Cardiac muscle cell (in vitro differentiated cells and primary cell): ENCODE results near the gene TBCEL. TPM values are rescaled to one million over a fixed set of nuclear protein-coding genes. Genes with fewer than 3 reads are reported as not detected.

Source experiments
- DNase-seq, 2 donors: peaks; one replicate each; pipeline versions ENCODE4 v3.0.0 to v3.0.0-alpha.2; 2010 to 2017; ENCODE audit warnings: low read depth in 1 of 2, low spot score in 1 of 2
- H3K27ac ChIP-seq: fragments of 200-600 bp; sonication (generic); 2 replicates; pipeline ENCODE4 v1.5.1; 2016
- H3K27me3 ChIP-seq: fragments of 200-600 bp; sonication (generic); 2 replicates; pipeline ENCODE4 v1.6.0; 2016; ENCODE audit warnings: control low read depth
- H3K36me3 ChIP-seq: fragments of 200-600 bp; sonication (generic); 2 replicates; pipeline ENCODE4 v1.5.1; 2016; ENCODE audit warnings: control low read depth
- H3K4me1 ChIP-seq: fragments of 200-600 bp; sonication (generic); 2 replicates; pipeline ENCODE4 v1.8.1; 2017; ENCODE audit warnings: low read depth, mild to moderate bottlenecking, mixed run types
- H3K4me3 ChIP-seq: fragments of 200-600 bp; sonication (generic); 2 replicates; pipeline ENCODE4 v1.5.1; 2016; ENCODE audit warnings: mild to moderate bottlenecking
- H3K9me3 ChIP-seq: fragments of 200-600 bp; sonication (generic); 2 replicates; pipeline ENCODE4 v1.5.1; 2017; ENCODE audit warnings: low read depth, mild to moderate bottlenecking, control low read depth
- polyA plus RNA-seq: library from polyadenylated mRNA; unstranded; fragments of >200 nt; fragmentation: Nextera tagmentation; extraction: Ambion mirVana; gene quantifications from 2 replicates; pipeline ENCODE4 v1.2.1, GENCODE V29; 2016
- total RNA-seq: library from RNA; depleted of rRNA; stranded (reverse); fragments of >200 nt; gene quantifications from 2 replicates; pipeline ENCODE4 v1.2.3, GENCODE V29; 2016
- TF ChIP-seq, protein P1 (sequence below): IDR thresholded peaks from 2 replicates; pipeline ENCODE4 v1.5.1; 2012; ENCODE audit warnings: low read depth, mild to moderate bottlenecking, low read length

The TBCEL gene
- total and polyA plus RNA-seq, 2 experiments from 2014 or later: 21.8 to 26.3 TPM

DNA sequence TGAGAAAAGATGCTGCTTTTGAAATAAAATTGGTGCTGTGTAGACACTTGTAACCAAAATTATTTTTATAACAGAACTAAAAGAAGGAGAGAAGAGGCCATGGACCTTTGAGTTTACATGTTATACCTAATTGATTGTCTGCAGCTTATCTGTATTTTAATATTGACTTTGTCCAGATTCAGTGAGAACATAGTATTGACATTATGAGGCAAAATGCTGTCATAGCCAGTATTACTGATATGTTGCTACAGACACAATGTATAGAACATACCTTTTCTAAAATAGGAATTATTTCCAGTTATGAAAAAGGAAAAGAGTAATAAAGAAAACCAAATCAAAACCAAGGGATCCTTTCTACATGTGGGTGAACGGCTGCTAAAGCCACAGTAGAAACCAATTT is 65.7 kb downstream of the TBCEL start:
- H3K27me3 ChIP-seq: no peaks in the 10 kb centered on the region
- H3K9me3 ChIP-seq: no peaks in the 10 kb centered on the region
- TF ChIP-seq, protein P1, sequence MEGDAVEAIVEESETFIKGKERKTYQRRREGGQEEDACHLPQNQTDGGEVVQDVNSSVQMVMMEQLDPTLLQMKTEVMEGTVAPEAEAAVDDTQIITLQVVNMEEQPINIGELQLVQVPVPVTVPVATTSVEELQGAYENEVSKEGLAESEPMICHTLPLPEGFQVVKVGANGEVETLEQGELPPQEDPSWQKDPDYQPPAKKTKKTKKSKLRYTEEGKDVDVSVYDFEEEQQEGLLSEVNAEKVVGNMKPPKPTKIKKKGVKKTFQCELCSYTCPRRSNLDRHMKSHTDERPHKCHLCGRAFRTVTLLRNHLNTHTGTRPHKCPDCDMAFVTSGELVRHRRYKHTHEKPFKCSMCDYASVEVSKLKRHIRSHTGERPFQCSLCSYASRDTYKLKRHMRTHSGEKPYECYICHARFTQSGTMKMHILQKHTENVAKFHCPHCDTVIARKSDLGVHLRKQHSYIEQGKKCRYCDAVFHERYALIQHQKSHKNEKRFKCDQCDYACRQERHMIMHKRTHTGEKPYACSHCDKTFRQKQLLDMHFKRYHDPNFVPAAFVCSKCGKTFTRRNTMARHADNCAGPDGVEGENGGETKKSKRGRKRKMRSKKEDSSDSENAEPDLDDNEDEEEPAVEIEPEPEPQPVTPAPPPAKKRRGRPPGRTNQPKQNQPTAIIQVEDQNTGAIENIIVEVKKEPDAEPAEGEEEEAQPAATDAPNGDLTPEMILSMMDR: no peak
- DNase-seq: no peak
- peaks cover 21% of the 10 kb centered on the region for H3K36me3 ChIP-seq
- no peak overlapping the region for H3K27ac ChIP-seq
- no peak overlapping the region for H3K4me3 ChIP-seq
- no peaks in the 10 kb centered on the region for H3K4me1 ChIP-seq

DNA sequence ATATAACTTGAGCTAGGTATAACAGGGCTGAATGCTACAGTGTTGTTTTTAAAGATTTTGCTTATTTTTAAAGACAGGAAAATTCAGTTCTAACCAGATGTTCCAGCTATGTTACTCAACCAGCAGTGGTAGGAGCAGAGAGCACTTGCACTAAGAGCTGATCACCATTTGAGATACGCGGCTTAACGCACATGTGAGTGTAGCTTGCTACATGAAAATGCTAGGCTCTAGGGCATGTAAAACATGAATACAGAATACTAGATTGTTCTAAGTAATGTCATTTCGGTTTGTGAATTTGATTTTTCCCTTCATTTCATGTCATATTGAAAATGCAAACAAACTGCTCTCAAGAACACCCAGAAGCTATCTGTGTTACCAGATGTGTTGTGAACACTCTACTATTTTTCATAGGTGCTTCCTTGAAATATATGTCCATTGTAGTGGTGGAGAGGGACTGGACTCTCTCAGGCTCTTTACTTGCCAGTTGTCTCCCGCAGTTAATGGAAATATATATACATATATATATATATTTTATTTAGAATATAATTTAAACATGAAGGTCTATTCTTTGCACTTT is 66.3 kb downstream of the TBCEL start:
- Histone ChIP-seq H3K4me1 (no peaks in the 10 kb centered on the region), H3K36me3 (peaks cover 19% of the 10 kb centered on the region), H3K4me3 (no peak overlapping the region), H3K27ac (no peak overlapping the region), H3K9me3 (no peaks in the 10 kb centered on the region), H3K27me3 (no peaks in the 10 kb centered on the region)
- no peak for DNase-seq
- TF ChIP-seq, protein P1: no peak

DNA sequence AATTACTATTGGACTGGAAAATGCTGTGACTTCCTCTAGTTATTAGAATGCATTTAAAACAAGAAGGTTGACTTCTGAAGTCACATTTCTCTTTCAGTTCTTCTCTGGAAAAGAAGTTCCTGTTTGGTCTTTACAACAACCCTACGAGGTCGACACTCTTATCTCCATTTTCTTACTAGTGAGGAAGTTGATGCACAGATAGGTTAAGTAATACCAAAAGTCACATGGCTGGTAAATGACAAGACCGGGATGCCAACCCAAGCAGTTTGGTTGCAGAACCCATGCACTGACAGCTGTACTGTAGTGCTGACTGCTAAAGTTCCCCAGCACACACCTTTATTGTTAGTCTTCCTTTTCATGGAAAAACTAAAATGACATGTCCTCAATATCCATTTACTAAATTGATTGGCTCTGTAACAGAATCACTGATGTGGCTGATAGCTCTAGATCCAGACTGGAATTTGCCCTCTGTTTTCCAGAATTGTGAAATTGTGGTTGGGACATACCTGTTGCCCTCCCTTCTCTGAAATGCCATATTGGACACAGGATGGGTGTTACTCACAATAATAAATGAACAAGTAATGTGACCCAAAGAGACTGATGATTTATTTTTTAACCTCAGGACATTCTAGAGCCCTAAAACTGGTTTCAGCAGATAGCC is 67.7 kb downstream of the TBCEL start:
- Histone ChIP-seq H3K4me3 (no peak overlapping the region), H3K4me1 (no peaks in the 10 kb centered on the region), H3K27ac (no peak overlapping the region), H3K36me3 (peaks cover 15% of the 10 kb centered on the region), H3K9me3 (no peaks in the 10 kb centered on the region), H3K27me3 (no peaks in the 10 kb centered on the region)
- TF ChIP-seq, protein P1: no peak
- DNase-seq: no peak

DNA sequence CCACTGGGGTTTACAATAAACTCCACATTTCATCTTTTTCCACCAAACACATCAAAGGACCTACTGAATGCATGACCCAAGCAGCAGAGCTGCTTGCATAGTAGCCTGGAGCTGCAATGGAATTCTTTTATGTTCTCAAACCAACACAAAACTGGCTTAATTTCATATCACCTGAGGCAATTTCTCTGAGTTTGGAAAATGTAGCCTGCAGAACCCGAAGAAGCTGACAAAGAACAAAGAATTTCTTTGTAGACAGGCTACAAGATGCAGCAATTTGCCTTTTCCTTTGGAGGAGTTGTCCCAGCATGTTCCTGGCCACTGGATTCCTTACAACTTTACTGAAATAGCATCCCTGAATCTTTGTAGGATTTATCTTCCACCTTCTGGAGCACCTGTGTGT is 71.7 kb downstream of the TBCEL start:
- H3K36me3 ChIP-seq: no peaks in the 10 kb centered on the region
- no peak overlapping the region for H3K4me3 ChIP-seq
- no peaks in the 10 kb centered on the region for H3K27me3 ChIP-seq
- H3K27ac ChIP-seq: no peak overlapping the region
- DNase-seq: no peak
- TF ChIP-seq, protein P1: no peak
- peaks cover 4% of the 10 kb centered on the region for H3K4me1 ChIP-seq
- no peaks in the 10 kb centered on the region for H3K9me3 ChIP-seq

DNA sequence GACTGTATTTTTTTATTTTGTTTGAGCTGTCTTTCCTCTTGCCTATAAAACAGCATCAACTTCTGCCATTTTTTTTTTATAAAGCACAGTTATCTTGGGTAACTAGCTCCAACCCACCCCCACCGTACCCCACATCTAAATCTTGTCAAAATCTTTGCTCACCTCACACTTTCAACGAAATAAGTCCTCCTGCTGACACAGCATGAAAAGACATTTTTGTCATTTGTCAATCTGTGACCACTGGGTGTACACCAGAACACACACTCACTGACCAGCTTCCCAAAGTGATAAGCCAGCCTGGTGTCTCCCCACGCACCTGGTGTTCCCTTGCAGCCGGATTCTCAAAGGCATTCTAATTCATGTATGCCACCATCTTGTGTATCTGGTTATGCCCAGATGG is 75.5 kb downstream of the TBCEL start:
- peaks cover 7% of the 10 kb centered on the region for H3K4me1 ChIP-seq
- H3K27me3 ChIP-seq: no peaks in the 10 kb centered on the region
- no peaks in the 10 kb centered on the region for H3K9me3 ChIP-seq
- H3K36me3 ChIP-seq: no peaks in the 10 kb centered on the region
- H3K4me3 ChIP-seq: no peak overlapping the region
- no peak overlapping the region for H3K27ac ChIP-seq
- TF ChIP-seq, protein P1: no peak
- DNase-seq: no peak
